ENCODE data around the gene SH2D1A.

DNA sequence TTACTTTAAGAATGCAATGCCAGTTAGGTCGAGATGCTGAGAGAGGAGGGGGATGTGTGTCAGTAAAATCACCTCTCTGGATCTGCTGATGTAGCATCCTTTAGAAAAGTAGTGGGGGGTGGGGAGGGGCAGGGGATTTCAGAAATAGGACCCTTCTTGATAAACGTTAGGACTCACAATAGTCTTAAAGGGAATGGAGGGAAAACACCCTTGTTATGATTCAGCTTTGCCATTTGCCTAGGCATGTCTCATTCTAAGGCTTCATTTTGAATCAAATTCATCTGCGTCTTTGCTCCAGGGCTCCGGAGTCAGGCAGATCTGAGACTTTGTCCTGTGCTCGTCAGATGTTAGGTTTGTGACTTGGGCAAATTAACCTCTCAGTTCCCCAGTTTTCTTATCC lies 879 bp downstream of the SH2D1A start:
- TF ChIP-seq SUZ12 (IDR thresholded peaks at IDR 0.05; ENCODE audit: extremely low read depth, insufficient read depth, insufficient read length) (no peak), YY1 (IDR thresholded peaks at IDR 0.05; ENCODE audit: insufficient read depth, insufficient read length) (no peak), ZNF274 (IDR thresholded peaks at IDR 0.05; ENCODE audit: low read depth, low read length) (no peak)
